GM10248 (cell line): ENCODE measurements around the gene KRT79.

Source experiments
- CTCF ChIA-PET: fragments of 300-600 bp; sonication (Branson Sonifier 250); formaldehyde crosslinking; extraction: SDS; loops from one replicate; lab custom pipeline; 2021; ENCODE audit warnings: antibody characterized with exemption; lab: Yijun Ruan, JAX
- POLR2A ChIA-PET: fragments of 350-650 bp; sonication (Branson Sonifier 250); formaldehyde crosslinking; extraction: SDS; loops from one replicate; lab custom pipeline; 2020; ENCODE audit warnings: antibody characterized with exemption; lab: Yijun Ruan, JAX
- DNase-seq: peaks from one replicate; pipeline ENCODE4 v3.0.0; 2012; ENCODE audit errors: extremely low spot score
- CTCF ChIP-seq: IDR thresholded peaks from 2 replicates; pipeline ENCODE4 v1.5.1; 2012; ENCODE audit warnings: mild to moderate bottlenecking, low read depth; ENCODE audit errors: extremely low read depth, missing control alignments, control extremely low read depth

KRT79 gene

GRCh38 chr12:52800259-52800917 is 33.7 kb downstream of the KRT79 start:
- CTCF ChIA-PET = no interaction called here
- POLR2A ChIA-PET = no interaction called here
- DNase-seq = no peak
- no peak for TF ChIP-seq CTCF

GRCh38 chr12:52799505-52800211 is 34.5 kb downstream of the KRT79 start:
- no peak for DNase-seq
- CTCF ChIA-PET = no interaction called here
- POLR2A ChIA-PET = no interaction called here
- TF ChIP-seq CTCF = no peak

GRCh38 chr12:52798671-52799504 is 35.2 kb downstream of the KRT79 start:
- DNase-seq = no peak
- CTCF ChIA-PET = interaction anchor here (0.7 kb wide), 1 partner anchor 19 kb away, joined by 3 read pairs; no protein-coding TSS in a partner anchor
- no peak for TF ChIP-seq CTCF
- POLR2A ChIA-PET = no interaction called here

- DNase-seq = no peak
- CTCF ChIA-PET = interaction anchor here (0.7 kb wide), 1 partner anchor 18 kb away, joined by 3 read pairs; no protein-coding TSS in a partner anchor
- no peak for TF ChIP-seq CTCF
- POLR2A ChIA-PET = no interaction called here
Observed at GRCh38 chr12:52798003-52798670, 36.0 kb downstream of the KRT79 start.

- ChIA-PET POLR2A (no interaction called here), CTCF (no interaction called here)
Observed at GRCh38 chr12:52797529-52797894, 36.6 kb downstream of the KRT79 start.

More at GRCh38 chr12:52797529-52797894, 36.6 kb downstream of the KRT79 start:
- no peak for TF ChIP-seq CTCF
- no peak for DNase-seq
